Endothelial cell of umbilical vein (primary cell): Measurements from ENCODE around the gene RPP21.

ENCODE experiments used
- CTCF ChIP-seq, 2 donors: IDR thresholded peaks; 1 replicate in 1 of 2; 2 replicates in 1 of 2; pipeline ENCODE4 v1.5.1; 2011; ENCODE audit warnings: low read length in 2 of 2, mild to moderate bottlenecking in 2 of 2, moderate library complexity in 2 of 2, control low read depth in 1 of 2, inconsistent platforms in 1 of 2, low read depth in 1 of 2; ENCODE audit not compliant: insufficient read depth in 1 of 2; ENCODE audit errors: extremely low read depth in 1 of 2
- EZH2 ChIP-seq: IDR thresholded peaks from 2 replicates; pipeline ENCODE4 v1.6.1; 2012; ENCODE audit warnings: borderline replicate concordance, low read depth, mild to moderate bottlenecking, moderate library complexity, low read length, inconsistent platforms; ENCODE audit not compliant: severe bottlenecking
- MYC ChIP-seq: IDR thresholded peaks from one replicate; pipeline ENCODE4 v1.6.1; 2011; ENCODE audit warnings: mild to moderate bottlenecking, low read depth, low read length
- POLR2A ChIP-seq: IDR thresholded peaks from 2 replicates; pipeline ENCODE4 v1.6.1; 2012; ENCODE audit warnings: low read depth, mild to moderate bottlenecking, control low read depth, low read length
- POLR2AphosphoS5 ChIP-seq: IDR thresholded peaks from 2 replicates; pipeline ENCODE4 v1.6.1; 2012; ENCODE audit warnings: low read depth, mild to moderate bottlenecking, control low read depth, low read length, moderate library complexity; ENCODE audit not compliant: insufficient read depth

- TF ChIP-seq CTCF (IDR thresholded peaks at IDR 0.05; ENCODE audit: extremely low read depth in 1 of 2, insufficient read depth in 1 of 2, low read depth in 1 of 2, low read length in 2 of 2) (no peak), EZH2 (no peak), MYC (no peak), POLR2A (no peak), POLR2AphosphoS5 (no peak)
Observed at GRCh38 chr6:30341728-30342127, 3.2 kb upstream of the RPP21 start.
